T-cell (primary cell): ENCODE data around the gene HSPA4. TPM values are rescaled to one million over a fixed set of nuclear protein-coding genes. Genes with fewer than 3 reads are reported as not detected.

Experiments used
- ATAC-seq, 4 experiments: fragments of 200-7000 bp in 3 of 4; fragments of 150-1000 bp in 1 of 4; cut with Tn5 transposase; replicated peaks in 1 of 4; 1 replicate in 3 of 4; 2 replicates in 1 of 4; pipeline ENCODE4 v1.10.0; 2021; ENCODE audit warnings: moderate library complexity in 3 of 4, mild to moderate bottlenecking in 2 of 4, moderate number of reproducible peaks in 1 of 4
- CTCF ChIA-PET, 2 donors: fragments of 300-600 bp; sonication (Branson Sonifier 250); formaldehyde crosslinking; loops; one replicate each; lab custom pipeline; 2022; ENCODE audit warnings: antibody characterized with exemption in 2 of 2; lab: Charles Lee
- POLR2A ChIA-PET, 2 donors: fragments of 300-600 bp; sonication (Branson Sonifier 250); formaldehyde crosslinking; loops; one replicate each; lab custom pipeline; 2022; ENCODE audit warnings: antibody characterized with exemption in 2 of 2; lab: Charles Lee
- DNase-seq, 35 experiments: peaks; one replicate each; pipeline versions ENCODE4 v3.0.0 to v3.0.0-alpha.2; 2013 to 2023
- H3K27ac ChIP-seq: one replicate; pipeline ENCODE4 v1.5.1; 2013; ENCODE audit warnings: low read length
- H3K27me3 ChIP-seq, 2 experiments: replicated peaks in 1 of 2; 1 replicate in 1 of 2; 2 replicates in 1 of 2; pipeline versions ENCODE4 v1.6.1 to v1.7.0; 2013; ENCODE audit warnings: low read length in 1 of 2, mixed read lengths in 1 of 2; ENCODE audit not compliant: control insufficient read depth in 2 of 2, insufficient read depth in 2 of 2; ENCODE audit errors: extremely low read depth in 1 of 2
- H3K36me3 ChIP-seq, 2 donors: 1 replicate in 1 of 2; 2 replicates in 1 of 2; pipeline versions ENCODE4 v1.6.1 to v1.7.0; 2013; ENCODE audit warnings: low read length in 1 of 2; ENCODE audit not compliant: control insufficient read depth in 2 of 2, insufficient read depth in 1 of 2; ENCODE audit errors: extremely low read depth in 1 of 2
- H3K4me1 ChIP-seq, 2 experiments: 1 replicate in 1 of 2; 2 replicates in 1 of 2; pipeline versions ENCODE4 v1.6.1 to v1.7.0; 2013; ENCODE audit warnings: low read length in 2 of 2, mixed read lengths in 1 of 2; ENCODE audit not compliant: insufficient read depth in 2 of 2, control insufficient read depth in 1 of 2; ENCODE audit errors: extremely low read depth in 1 of 2
- H3K4me3 ChIP-seq, 2 donors: 1 replicate in 1 of 2; 2 replicates in 1 of 2; pipeline versions ENCODE4 v1.5.1 to v1.7.0; 2013; ENCODE audit warnings: mild to moderate bottlenecking in 2 of 2, low read length in 1 of 2, moderate library complexity in 1 of 2; ENCODE audit not compliant: control insufficient read depth in 1 of 2; ENCODE audit errors: extremely low read depth in 1 of 2
- H3K9me3 ChIP-seq: 2 replicates; pipeline ENCODE4 v1.7.0; 2013
- H3K27ac Mint-ChIP-seq, 2 donors: one replicate each; pipeline ENCODE4 v1.8.0; 2020 to 2021; ENCODE audit warnings: mild to moderate bottlenecking in 2 of 2, mixed read lengths in 2 of 2
- H3K27me3 Mint-ChIP-seq, 2 donors: one replicate each; pipeline ENCODE4 v1.8.0; 2021 to 2022; ENCODE audit warnings: mixed read lengths in 2 of 2
- H3K36me3 Mint-ChIP-seq: one replicate; pipeline ENCODE4 v1.8.0; 2021; ENCODE audit warnings: mixed read lengths
- H3K4me1 Mint-ChIP-seq, 3 donors: one replicate each; pipeline ENCODE4 v1.8.0; 2020 to 2022; ENCODE audit warnings: mixed read lengths in 3 of 3, mild to moderate bottlenecking in 1 of 3
- H3K4me3 Mint-ChIP-seq, 3 donors: one replicate each; pipeline ENCODE4 v1.8.0; 2020 to 2022; ENCODE audit warnings: mild to moderate bottlenecking in 3 of 3, mixed read lengths in 3 of 3, moderate library complexity in 3 of 3
- H3K9me3 Mint-ChIP-seq, 3 donors: one replicate each; pipeline ENCODE4 v1.8.0; 2020 to 2022; ENCODE audit warnings: mixed read lengths in 3 of 3
- WGBS: methylation state at CpG from one replicate; pipeline ENCODE4 v1.1.5; 2013; ENCODE audit warnings: missing lambda C conversion rate; ENCODE audit not compliant: insufficient coverage; 5-methylcytosine and 5-hydroxymethylcytosine counted together
- total RNA-seq, 35 experiments: library from RNA in 6 of 35; stranded (reverse) in 6 of 35; fragments of 120-200 nt in 1 of 35; gene quantifications; one replicate each; pipeline versions ENCODE4 v1.2.1 to v1.2.4 and lab custom pipeline; 2013 to 2026

The HSPA4 gene
- total RNA-seq, 5 donors from 2014 or later (not counting 1 experiment from before 2014, with no cell fraction given), result 47.0 to 55.3 (median 48.1) TPM

- POLR2A ChIA-PET, result no interaction called here
- Mint-ChIP-seq H3K4me1 (peaks cover 52 to 54% (median 53%) of the 10 kb centered on the region in 3 donors), H3K4me3 (peak overlapping the region in 1 of 3 donors; percentile 4), H3K27ac (peak overlapping the region in 1 of 2 donors; percentile 1), H3K36me3 (peaks cover 19% of the 10 kb centered on the region), H3K27me3 (no peaks in the 10 kb centered on the region), H3K9me3 (no peaks in the 10 kb centered on the region)
- CTCF ChIA-PET, result interaction anchor here in 1 of 2 donors (0.6 kb wide), 1 partner anchor 99 kb away, joined by 3 read pairs; the partner anchor contains the start of gene AFF4
- peaks cover 0 to 17% of the 10 kb centered on the region in 2 donors for H3K36me3 ChIP-seq
- no peak overlapping the region for H3K4me3 ChIP-seq
- DNase-seq (no peak), ATAC-seq (no peak)
- 17% methylated on average over 1 of the region's 1 CpG for WGBS
- H3K27ac ChIP-seq, result no peak overlapping the region
- peaks cover 5 to 34% of the 10 kb centered on the region in 2 experiments for H3K4me1 ChIP-seq
- no peaks in the 10 kb centered on the region for H3K27me3 ChIP-seq
- H3K9me3 ChIP-seq, result no peaks in the 10 kb centered on the region
These were observed 10.5 kb downstream of the HSPA4 start for GRCh38 chr5:133062276-133062675.

- H3K4me3 ChIP-seq, result no peak overlapping the region
- Mint-ChIP-seq H3K4me3 (no peak overlapping the region), H3K27ac (no peak overlapping the region), H3K27me3 (no peaks in the 10 kb centered on the region), H3K36me3 (peaks cover 35% of the 10 kb centered on the region), H3K4me1 (peaks cover 42 to 53% (median 44%) of the 10 kb centered on the region in 3 donors), H3K9me3 (no peaks in the 10 kb centered on the region)
- no peak for ATAC-seq
- no peak overlapping the region for H3K27ac ChIP-seq
- no peak for DNase-seq
- WGBS, result 65% methylated on average over 4 of the region's 10 CpGs
- peaks cover 5 to 22% of the 10 kb centered on the region in 2 experiments for H3K4me1 ChIP-seq
- H3K27me3 ChIP-seq, result no peaks in the 10 kb centered on the region
- POLR2A ChIA-PET, result no interaction called here
- no peaks in the 10 kb centered on the region for H3K9me3 ChIP-seq
- peaks cover 0 to 31% of the 10 kb centered on the region in 2 donors for H3K36me3 ChIP-seq
- CTCF ChIA-PET, result no interaction called here
These were observed 12.2 kb downstream of the HSPA4 start for GRCh38 chr5:133063965-133064364.

GRCh38 chr5:133065471-133065870 is 13.7 kb downstream of the HSPA4 start:
- peaks cover 47% of the 10 kb centered on the region for H3K36me3 Mint-ChIP-seq
- peaks cover 5 to 17% of the 10 kb centered on the region in 2 experiments for H3K4me1 ChIP-seq

GRCh38 chr5:133066045-133066444 is 14.2 kb downstream of the HSPA4 start:
- WGBS, result no CpG with 5 or more reads among the region's 2 CpGs
- no peaks in the 10 kb centered on the region for H3K27me3 Mint-ChIP-seq
- Histone ChIP-seq H3K4me1 (peaks cover 5 to 16% of the 10 kb centered on the region in 2 experiments), H3K36me3 (peaks cover 6 to 52% of the 10 kb centered on the region in 2 donors), H3K27ac (no peak overlapping the region), H3K27me3 (no peaks in the 10 kb centered on the region), H3K9me3 (no peaks in the 10 kb centered on the region), H3K4me3 (no peak overlapping the region)
- H3K4me3 Mint-ChIP-seq, result no peak overlapping the region
- DNase-seq (no peak), ATAC-seq (no peak)
- H3K36me3 Mint-ChIP-seq, result peaks cover 52% of the 10 kb centered on the region
- no peaks in the 10 kb centered on the region for H3K9me3 Mint-ChIP-seq
- no peak overlapping the region for H3K27ac Mint-ChIP-seq
- POLR2A ChIA-PET, result no interaction called here
- peaks cover 30 to 46% (median 32%) of the 10 kb centered on the region in 3 donors for H3K4me1 Mint-ChIP-seq
- CTCF ChIA-PET, result no interaction called here

More at GRCh38 chr5:133065471-133065870, 13.7 kb downstream of the HSPA4 start:
- Mint-ChIP-seq H3K4me1 (peaks cover 32 to 47% (median 34%) of the 10 kb centered on the region in 3 donors), H3K27ac (no peak overlapping the region), H3K27me3 (no peaks in the 10 kb centered on the region), H3K9me3 (no peaks in the 10 kb centered on the region), H3K4me3 (no peak overlapping the region)
- Histone ChIP-seq H3K27ac (no peak overlapping the region), H3K9me3 (no peaks in the 10 kb centered on the region), H3K36me3 (peaks cover 4 to 47% of the 10 kb centered on the region in 2 donors), H3K4me3 (no peak overlapping the region), H3K27me3 (no peaks in the 10 kb centered on the region)
- ChIA-PET CTCF (no interaction called here), POLR2A (no interaction called here)
- WGBS, result 83% methylated on average over 1 of the region's 1 CpG
- ATAC-seq (no peak), DNase-seq (no peak)

GRCh38 chr5:133072021-133072420 is 20.2 kb downstream of the HSPA4 start:
- 94% methylated on average over 2 of the region's 4 CpGs for WGBS
- Mint-ChIP-seq H3K4me3 (no peak overlapping the region), H3K27me3 (no peaks in the 10 kb centered on the region), H3K27ac (no peak overlapping the region), H3K36me3 (peaks cover 72% of the 10 kb centered on the region), H3K4me1 (peaks cover 5 to 19% (median 9%) of the 10 kb centered on the region in 3 donors), H3K9me3 (no peaks in the 10 kb centered on the region)
- Histone ChIP-seq H3K4me1 (no peaks in the 10 kb centered on the region), H3K36me3 (peaks cover 7 to 89% of the 10 kb centered on the region in 2 donors), H3K9me3 (no peaks in the 10 kb centered on the region), H3K27me3 (no peaks in the 10 kb centered on the region), H3K27ac (no peak overlapping the region), H3K4me3 (no peak overlapping the region)
- POLR2A ChIA-PET, result interaction anchor here in 1 of 2 donors (0.5 kb wide), 1 partner anchor 9 kb away, joined by 3 read pairs; no protein-coding TSS in a partner anchor
- CTCF ChIA-PET, result interaction anchor here in 1 of 2 donors (0.7 kb wide), 1 partner anchor 1122 kb away, joined by 5 read pairs; no protein-coding TSS in a partner anchor
- ATAC-seq (no peak), DNase-seq (no peak)

GRCh38 chr5:133075572-133076536 is 24.0 kb downstream of the HSPA4 start:
- Histone ChIP-seq H3K4me1 (no peaks in the 10 kb centered on the region), H3K27ac (no peak overlapping the region), H3K27me3 (no peaks in the 10 kb centered on the region), H3K4me3 (no peak overlapping the region), H3K9me3 (no peaks in the 10 kb centered on the region), H3K36me3 (peaks cover 3 to 78% of the 10 kb centered on the region in 2 donors)
- 100% methylated on average over 3 of the region's 7 CpGs for WGBS
- POLR2A ChIA-PET, result interaction anchor here in 1 of 2 donors (0.6 kb wide), 1 partner anchor 54 kb away, joined by 3 read pairs; no protein-coding TSS in a partner anchor
- Mint-ChIP-seq H3K36me3 (peaks cover 52% of the 10 kb centered on the region), H3K9me3 (no peaks in the 10 kb centered on the region), H3K4me1 (peaks cover 16 to 20% (median 16%) of the 10 kb centered on the region in 3 donors), H3K4me3 (no peak overlapping the region), H3K27ac (no peak overlapping the region), H3K27me3 (no peaks in the 10 kb centered on the region)
- no peak for ATAC-seq
- DNase-seq, result no peak
- CTCF ChIA-PET, result no interaction called here
